ENCODE results near the gene CADPS.

The CADPS gene

GRCh38 chr3:62481962-62482361 lies 393.3 kb downstream of the CADPS start:
- Histone ChIP-seq H3K4me1 (ENCODE audit: control insufficient read depth in 2 of 2, insufficient read depth in 2 of 2, low read length in 2 of 2) (no peaks in the 10 kb centered on the region), H3K27me3 (ENCODE audit: control insufficient read depth in 2 of 2, insufficient read depth in 2 of 2, low read length in 2 of 2) (no peaks in the 10 kb centered on the region), H3K4me3 (ENCODE audit: low read length in 2 of 2) (no peak overlapping the region), H3K36me3 (ENCODE audit: control insufficient read depth in 2 of 2, insufficient read depth in 2 of 2, low read length in 2 of 2) (no peaks in the 10 kb centered on the region), H3K27ac (ENCODE audit: low read depth in 2 of 2, low read length in 2 of 2) (no peak overlapping the region), H3K9me3 (ENCODE audit: control insufficient read depth in 2 of 2, low read length in 2 of 2) (no peaks in the 10 kb centered on the region), H3K9ac (ENCODE audit: low read depth in 1 of 2, low read length in 2 of 2) (no peak overlapping the region)

DNA sequence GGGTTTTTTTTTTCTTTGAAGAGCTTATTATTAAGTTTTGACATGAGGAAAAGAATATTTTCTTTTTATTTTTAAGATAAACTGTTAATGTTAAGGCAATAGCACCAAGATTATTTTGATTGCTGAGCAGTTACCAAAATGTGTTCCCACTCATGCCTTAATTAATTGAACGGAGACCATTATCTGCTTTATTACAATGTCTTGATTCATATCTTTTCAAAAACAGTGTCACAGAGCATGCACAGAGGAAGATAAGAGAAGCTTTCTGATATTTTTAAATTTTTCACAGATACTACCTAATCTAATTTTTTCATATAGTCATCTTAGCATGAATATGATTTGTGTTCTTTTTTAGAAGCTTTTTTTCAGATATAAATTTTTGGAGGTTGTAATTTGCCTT lies 395.2 kb downstream of the CADPS start:
- H3K27ac ChIP-seq (ENCODE audit: low read depth in 2 of 2, low read length in 2 of 2), result no peak overlapping the region
- no peak overlapping the region for H3K4me3 ChIP-seq (ENCODE audit: low read length in 2 of 2)
- H3K9ac ChIP-seq (ENCODE audit: low read depth in 1 of 2, low read length in 2 of 2), result no peak overlapping the region
- no peaks in the 10 kb centered on the region for H3K36me3 ChIP-seq (ENCODE audit: control insufficient read depth in 2 of 2, insufficient read depth in 2 of 2, low read length in 2 of 2)
- no peaks in the 10 kb centered on the region for H3K4me1 ChIP-seq (ENCODE audit: control insufficient read depth in 2 of 2, insufficient read depth in 2 of 2, low read length in 2 of 2)
- H3K9me3 ChIP-seq (ENCODE audit: control insufficient read depth in 2 of 2, low read length in 2 of 2), result no peaks in the 10 kb centered on the region
- H3K27me3 ChIP-seq (ENCODE audit: control insufficient read depth in 2 of 2, insufficient read depth in 2 of 2, low read length in 2 of 2), result no peaks in the 10 kb centered on the region

DNA sequence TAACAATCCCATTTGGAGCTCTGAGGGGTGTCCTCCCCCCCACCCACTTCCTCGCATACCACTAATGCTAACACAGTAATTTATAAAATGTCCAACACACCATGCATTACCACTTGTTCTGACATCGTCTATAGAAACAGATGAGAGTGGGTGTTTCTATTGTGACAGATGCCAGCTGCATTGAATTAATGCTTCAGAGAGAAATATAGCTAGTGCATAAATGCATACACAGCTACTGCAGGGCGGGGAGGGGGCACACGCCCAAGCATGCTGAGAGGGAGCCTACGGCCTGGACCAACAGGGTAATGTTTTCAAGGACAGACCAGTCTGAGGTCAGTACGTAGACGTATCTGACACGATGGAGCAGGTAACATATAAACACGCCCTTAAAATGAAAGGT lies 395.9 kb downstream of the CADPS start:
- no peaks in the 10 kb centered on the region for H3K9me3 ChIP-seq (ENCODE audit: control insufficient read depth in 2 of 2, low read length in 2 of 2)
- no peaks in the 10 kb centered on the region for H3K4me1 ChIP-seq (ENCODE audit: control insufficient read depth in 2 of 2, insufficient read depth in 2 of 2, low read length in 2 of 2)
- H3K27me3 ChIP-seq (ENCODE audit: control insufficient read depth in 2 of 2, insufficient read depth in 2 of 2, low read length in 2 of 2), result no peaks in the 10 kb centered on the region
- no peak overlapping the region for H3K27ac ChIP-seq (ENCODE audit: low read depth in 2 of 2, low read length in 2 of 2)
- no peak overlapping the region for H3K9ac ChIP-seq (ENCODE audit: low read depth in 1 of 2, low read length in 2 of 2)
- H3K4me3 ChIP-seq (ENCODE audit: low read length in 2 of 2), result no peak overlapping the region
- H3K36me3 ChIP-seq (ENCODE audit: control insufficient read depth in 2 of 2, insufficient read depth in 2 of 2, low read length in 2 of 2), result no peaks in the 10 kb centered on the region

DNA sequence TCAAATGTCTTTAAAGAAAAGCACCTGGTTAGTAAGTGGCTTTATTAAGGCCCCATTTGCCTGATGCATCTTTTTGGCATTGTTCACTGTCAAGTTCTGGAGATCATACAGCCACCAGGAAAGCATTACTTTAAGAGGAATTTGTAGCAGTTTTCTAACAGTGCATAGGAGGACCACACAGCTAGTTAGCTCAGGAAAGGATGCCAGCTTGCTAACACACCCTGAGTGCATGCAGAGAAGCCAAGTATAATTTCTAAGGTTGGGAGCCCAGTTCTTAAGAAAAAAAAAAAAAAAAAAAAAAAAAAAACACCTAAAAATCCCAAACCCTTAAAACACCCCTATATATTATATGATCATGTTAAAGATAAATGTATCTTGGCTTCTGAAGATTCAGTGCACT lies 399.9 kb downstream of the CADPS start:
- H3K36me3 ChIP-seq (ENCODE audit: control insufficient read depth in 2 of 2, insufficient read depth in 2 of 2, low read length in 2 of 2), result no peaks in the 10 kb centered on the region
- no peaks in the 10 kb centered on the region for H3K9me3 ChIP-seq (ENCODE audit: control insufficient read depth in 2 of 2, low read length in 2 of 2)
- H3K27ac ChIP-seq (ENCODE audit: low read depth in 2 of 2, low read length in 2 of 2), result no peak overlapping the region
- no peak overlapping the region for H3K4me3 ChIP-seq (ENCODE audit: low read length in 2 of 2)
- no peaks in the 10 kb centered on the region for H3K4me1 ChIP-seq (ENCODE audit: control insufficient read depth in 2 of 2, insufficient read depth in 2 of 2, low read length in 2 of 2)
- no peaks in the 10 kb centered on the region for H3K27me3 ChIP-seq (ENCODE audit: control insufficient read depth in 2 of 2, insufficient read depth in 2 of 2, low read length in 2 of 2)
- no peak overlapping the region for H3K9ac ChIP-seq (ENCODE audit: low read depth in 1 of 2, low read length in 2 of 2)

DNA sequence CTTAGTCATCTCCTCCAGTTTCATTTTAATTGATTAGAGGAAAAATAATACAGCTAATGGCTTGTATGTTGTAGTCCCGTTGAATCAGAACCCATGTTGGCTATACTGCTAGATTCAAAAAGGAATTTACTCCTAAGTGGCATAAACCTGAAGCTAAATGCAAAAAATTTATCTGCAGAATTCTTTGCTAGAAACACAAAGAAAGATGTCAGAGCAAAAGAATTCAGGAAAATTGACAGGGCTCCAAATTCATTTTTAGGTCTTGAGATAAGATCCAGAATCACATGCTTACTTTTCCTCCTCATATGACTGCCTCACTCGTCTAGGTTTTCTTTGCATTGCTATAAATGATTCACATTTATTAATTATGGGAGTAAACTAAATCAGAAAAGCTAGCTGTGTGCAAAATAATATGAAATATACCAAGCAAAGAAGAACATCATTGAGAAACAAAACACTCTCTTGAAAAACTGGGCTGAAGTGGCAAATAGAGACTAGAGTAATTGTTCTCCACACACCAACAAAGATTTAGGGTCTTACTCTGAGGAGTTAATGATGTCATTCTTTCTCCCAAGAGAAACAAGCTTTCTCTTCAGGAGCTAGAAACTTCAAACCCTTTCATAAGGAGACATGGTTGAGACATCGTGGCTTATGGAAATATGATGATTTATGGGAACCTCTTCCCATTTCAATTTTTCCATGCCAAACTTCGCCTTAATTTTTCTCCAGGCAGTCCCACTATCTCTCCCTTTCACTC lies 407.1 kb downstream of the CADPS start:
- Histone ChIP-seq H3K4me3 (ENCODE audit: low read length in 2 of 2) (no peak overlapping the region), H3K27me3 (ENCODE audit: control insufficient read depth in 2 of 2, insufficient read depth in 2 of 2, low read length in 2 of 2) (no peaks in the 10 kb centered on the region), H3K27ac (ENCODE audit: low read depth in 2 of 2, low read length in 2 of 2) (no peak overlapping the region), H3K36me3 (ENCODE audit: control insufficient read depth in 2 of 2, insufficient read depth in 2 of 2, low read length in 2 of 2) (no peaks in the 10 kb centered on the region), H3K9ac (ENCODE audit: low read depth in 1 of 2, low read length in 2 of 2) (no peak overlapping the region), H3K9me3 (ENCODE audit: control insufficient read depth in 2 of 2, low read length in 2 of 2) (no peaks in the 10 kb centered on the region), H3K4me1 (ENCODE audit: control insufficient read depth in 2 of 2, insufficient read depth in 2 of 2, low read length in 2 of 2) (no peaks in the 10 kb centered on the region)

DNA sequence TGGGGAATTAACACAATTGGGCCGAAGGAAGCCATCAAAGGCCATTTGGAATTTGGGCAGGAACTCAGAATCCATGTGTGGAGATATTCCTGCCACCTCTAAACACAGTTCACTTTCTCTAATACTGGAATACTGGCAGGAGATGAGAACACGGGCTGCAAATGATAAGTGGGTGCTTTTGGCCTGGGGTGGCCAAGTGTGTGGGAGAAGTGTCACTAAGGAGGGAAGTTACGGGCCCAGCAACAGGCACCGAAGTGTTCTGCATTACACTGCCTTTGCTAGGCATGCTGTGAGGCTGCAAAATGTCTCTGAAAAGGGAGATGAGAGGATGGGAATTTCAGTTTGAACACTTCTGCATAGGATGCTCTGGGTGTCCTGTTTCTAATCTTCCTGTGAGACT lies 412.4 kb downstream of the CADPS start:
- no peaks in the 10 kb centered on the region for H3K36me3 ChIP-seq (ENCODE audit: control insufficient read depth in 2 of 2, insufficient read depth in 2 of 2, low read length in 2 of 2)
- H3K27me3 ChIP-seq (ENCODE audit: control insufficient read depth in 2 of 2, insufficient read depth in 2 of 2, low read length in 2 of 2), result no peaks in the 10 kb centered on the region
- H3K4me1 ChIP-seq (ENCODE audit: control insufficient read depth in 2 of 2, insufficient read depth in 2 of 2, low read length in 2 of 2), result no peaks in the 10 kb centered on the region
- H3K9ac ChIP-seq (ENCODE audit: low read depth in 1 of 2, low read length in 2 of 2), result no peak overlapping the region
- no peaks in the 10 kb centered on the region for H3K9me3 ChIP-seq (ENCODE audit: control insufficient read depth in 2 of 2, low read length in 2 of 2)
- no peak overlapping the region for H3K4me3 ChIP-seq (ENCODE audit: low read length in 2 of 2)
- H3K27ac ChIP-seq (ENCODE audit: low read depth in 2 of 2, low read length in 2 of 2), result no peak overlapping the region

- Histone ChIP-seq H3K27ac (ENCODE audit: low read depth in 2 of 2, low read length in 2 of 2) (no peak overlapping the region), H3K36me3 (ENCODE audit: control insufficient read depth in 2 of 2, insufficient read depth in 2 of 2, low read length in 2 of 2) (no peaks in the 10 kb centered on the region), H3K4me3 (ENCODE audit: low read length in 2 of 2) (no peak overlapping the region), H3K9me3 (ENCODE audit: control insufficient read depth in 2 of 2, low read length in 2 of 2) (no peaks in the 10 kb centered on the region), H3K27me3 (ENCODE audit: control insufficient read depth in 2 of 2, insufficient read depth in 2 of 2, low read length in 2 of 2) (no peaks in the 10 kb centered on the region), H3K9ac (ENCODE audit: low read depth in 1 of 2, low read length in 2 of 2) (no peak overlapping the region), H3K4me1 (ENCODE audit: control insufficient read depth in 2 of 2, insufficient read depth in 2 of 2, low read length in 2 of 2) (no peaks in the 10 kb centered on the region)
Observed at GRCh38 chr3:62462104-62462762, 413.0 kb downstream of the CADPS start.

- H3K9ac ChIP-seq (ENCODE audit: low read depth in 1 of 2, low read length in 2 of 2), result no peak overlapping the region
- no peaks in the 10 kb centered on the region for H3K36me3 ChIP-seq (ENCODE audit: control insufficient read depth in 2 of 2, insufficient read depth in 2 of 2, low read length in 2 of 2)
- no peaks in the 10 kb centered on the region for H3K4me1 ChIP-seq (ENCODE audit: control insufficient read depth in 2 of 2, insufficient read depth in 2 of 2, low read length in 2 of 2)
- H3K27ac ChIP-seq (ENCODE audit: low read depth in 2 of 2, low read length in 2 of 2), result no peak overlapping the region
- no peak overlapping the region for H3K4me3 ChIP-seq (ENCODE audit: low read length in 2 of 2)
- no peaks in the 10 kb centered on the region for H3K9me3 ChIP-seq (ENCODE audit: control insufficient read depth in 2 of 2, low read length in 2 of 2)
- no peaks in the 10 kb centered on the region for H3K27me3 ChIP-seq (ENCODE audit: control insufficient read depth in 2 of 2, insufficient read depth in 2 of 2, low read length in 2 of 2)
Observed at GRCh38 chr3:62454916-62455315, 420.3 kb downstream of the CADPS start.

DNA sequence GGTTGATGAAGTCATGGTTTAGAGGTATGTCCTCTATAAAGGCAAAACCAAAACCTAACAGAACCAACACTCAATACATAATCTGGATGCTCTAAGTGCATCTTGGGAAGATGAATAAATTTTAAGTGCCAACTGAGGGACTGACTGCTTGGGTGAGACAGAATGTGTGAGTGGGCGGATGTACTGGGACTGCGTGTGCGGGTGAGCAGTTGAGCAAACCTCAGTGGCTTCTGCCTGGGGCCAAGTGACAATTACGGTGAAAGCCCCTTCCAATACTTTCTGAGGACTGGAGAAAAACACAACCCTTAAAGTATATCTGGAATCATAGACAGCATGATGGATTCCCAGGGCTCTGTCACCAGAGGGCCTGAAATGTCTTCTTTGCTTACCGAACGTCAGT lies 421.8 kb downstream of the CADPS start:
- no peak overlapping the region for H3K9ac ChIP-seq (ENCODE audit: low read depth in 1 of 2, low read length in 2 of 2)
- H3K4me1 ChIP-seq (ENCODE audit: control insufficient read depth in 2 of 2, insufficient read depth in 2 of 2, low read length in 2 of 2), result no peaks in the 10 kb centered on the region
- no peak overlapping the region for H3K27ac ChIP-seq (ENCODE audit: low read depth in 2 of 2, low read length in 2 of 2)
- no peaks in the 10 kb centered on the region for H3K9me3 ChIP-seq (ENCODE audit: control insufficient read depth in 2 of 2, low read length in 2 of 2)
- no peak overlapping the region for H3K4me3 ChIP-seq (ENCODE audit: low read length in 2 of 2)
- H3K36me3 ChIP-seq (ENCODE audit: control insufficient read depth in 2 of 2, insufficient read depth in 2 of 2, low read length in 2 of 2), result no peaks in the 10 kb centered on the region
- H3K27me3 ChIP-seq (ENCODE audit: control insufficient read depth in 2 of 2, insufficient read depth in 2 of 2, low read length in 2 of 2), result no peaks in the 10 kb centered on the region

DNA sequence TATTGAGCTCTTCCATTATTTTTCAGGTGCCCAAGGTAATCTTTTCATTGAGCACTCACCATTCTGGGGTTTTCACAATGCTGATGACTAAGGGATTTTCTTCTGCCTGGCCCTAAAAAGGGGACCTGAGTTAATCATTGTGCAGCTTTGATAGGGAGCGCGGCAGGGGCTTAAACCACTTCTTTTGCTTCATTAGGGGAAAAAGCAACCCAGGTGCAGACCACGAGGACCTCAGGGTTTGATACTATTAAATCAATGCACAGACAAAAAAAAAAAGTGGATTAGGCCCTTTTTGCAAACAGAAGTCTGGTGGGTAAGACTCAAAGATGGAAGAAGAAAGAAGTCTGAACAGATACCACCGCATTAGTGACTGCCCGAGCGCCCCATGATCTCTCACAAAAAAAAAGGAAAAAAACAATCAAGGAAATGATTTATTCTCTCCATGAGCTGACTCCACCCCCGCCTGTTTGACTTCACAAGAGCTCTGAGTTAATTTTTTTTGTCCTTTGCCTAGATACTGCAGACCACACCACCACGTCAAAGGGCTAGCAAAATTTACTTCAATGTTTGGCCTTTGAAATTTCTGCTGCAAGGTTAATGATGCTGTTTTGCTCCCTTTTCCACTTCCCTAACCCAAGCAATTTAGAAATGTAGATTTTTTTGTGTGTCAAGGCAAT lies 423.9 kb downstream of the CADPS start:
- Histone ChIP-seq H3K27me3 (ENCODE audit: control insufficient read depth in 2 of 2, insufficient read depth in 2 of 2, low read length in 2 of 2) (no peaks in the 10 kb centered on the region), H3K9ac (ENCODE audit: low read depth in 1 of 2, low read length in 2 of 2) (no peak overlapping the region), H3K36me3 (ENCODE audit: control insufficient read depth in 2 of 2, insufficient read depth in 2 of 2, low read length in 2 of 2) (no peaks in the 10 kb centered on the region), H3K27ac (ENCODE audit: low read depth in 2 of 2, low read length in 2 of 2) (no peak overlapping the region), H3K9me3 (ENCODE audit: control insufficient read depth in 2 of 2, low read length in 2 of 2) (no peaks in the 10 kb centered on the region), H3K4me1 (ENCODE audit: control insufficient read depth in 2 of 2, insufficient read depth in 2 of 2, low read length in 2 of 2) (no peaks in the 10 kb centered on the region), H3K4me3 (ENCODE audit: low read length in 2 of 2) (no peak overlapping the region)
